GM13977 (cell line): ENCODE measurements around the gene EFCAB13.
A peak's percentile ranks its signal among the peaks of the same experiment; 100 is the strongest.

Experiments used
- DNase-seq: peaks from one replicate; pipeline ENCODE4 v3.0.0; 2012; ENCODE audit warnings: low spot score
- CTCF ChIP-seq: IDR thresholded peaks from 2 replicates; pipeline ENCODE4 v1.5.1; 2012; ENCODE audit warnings: mild to moderate bottlenecking, control low read depth; ENCODE audit not compliant: insufficient read depth; ENCODE audit errors: extremely low read depth, missing control alignments
- in situ Hi-C: fragments of 300-500 bp; cut with MboI; formaldehyde crosslinking; loops from one replicate; pipeline ENCODE4 v1.12.0; 2022; ENCODE audit warnings: low sequenced_read_pairs, low pct_unique_long_range_greater_than_20kb, mixed read lengths, inconsistent platforms; ENCODE audit not compliant: unreplicated experiment

Gene EFCAB13

GRCh38 chr17:47286198-47286914, 37.4 kb upstream of the EFCAB13 start:
- in situ Hi-C loops: no loop called here
- peak; percentile 73 for DNase-seq
- TF ChIP-seq CTCF: no peak

DNA sequence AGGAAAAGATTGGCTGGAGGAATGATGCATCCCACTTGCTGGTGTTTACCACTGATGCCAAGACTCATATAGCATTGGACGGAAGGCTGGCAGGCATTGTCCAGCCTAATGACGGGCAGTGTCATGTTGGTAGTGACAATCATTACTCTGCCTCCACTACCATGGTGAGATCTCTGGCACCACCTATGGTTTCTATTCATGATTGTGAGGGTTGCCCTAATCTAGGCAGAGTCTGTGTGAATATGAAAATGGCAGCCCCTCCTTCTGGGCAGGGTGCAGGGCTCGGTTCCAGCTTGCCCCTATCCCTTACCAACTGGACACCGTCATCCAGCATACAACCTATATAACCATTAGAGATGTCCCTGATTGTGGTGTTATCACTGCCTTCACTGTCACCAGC, 36.7 kb upstream of the EFCAB13 start:
- in situ Hi-C loops: no loop called here
- DNase-seq: no peak
- peak; percentile 32 for TF ChIP-seq CTCF

- in situ Hi-C loops: no loop called here
- no peak for DNase-seq
- no peak for TF ChIP-seq CTCF
These were observed 36.1 kb upstream of the EFCAB13 start for GRCh38 chr17:47287639-47288038.

- in situ Hi-C loops: no loop called here
- no peak for TF ChIP-seq CTCF
- no peak for DNase-seq
These were observed 35.1 kb upstream of the EFCAB13 start for GRCh38 chr17:47288531-47289116.

DNA sequence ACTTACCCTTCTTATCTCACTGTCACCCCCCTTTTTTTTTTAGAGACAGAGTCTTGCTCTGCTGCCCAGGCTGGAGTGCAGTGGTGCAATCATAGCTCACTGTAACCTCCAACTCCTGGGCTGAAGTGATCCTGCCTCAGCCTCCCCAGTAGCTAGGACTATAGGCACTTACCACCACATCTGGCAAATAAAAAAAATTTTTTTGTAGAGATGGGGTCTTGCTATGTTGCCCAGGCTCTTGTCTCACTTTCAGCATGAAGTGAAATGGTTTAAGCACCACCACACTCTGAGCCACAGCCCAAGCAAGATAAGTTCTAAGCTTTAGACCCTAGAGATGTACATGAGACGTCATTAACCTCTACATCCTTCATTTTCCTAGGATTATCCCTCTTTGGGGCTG, 34.5 kb upstream of the EFCAB13 start:
- no peak for TF ChIP-seq CTCF
- DNase-seq: no peak
- in situ Hi-C loops: no loop called here

DNA sequence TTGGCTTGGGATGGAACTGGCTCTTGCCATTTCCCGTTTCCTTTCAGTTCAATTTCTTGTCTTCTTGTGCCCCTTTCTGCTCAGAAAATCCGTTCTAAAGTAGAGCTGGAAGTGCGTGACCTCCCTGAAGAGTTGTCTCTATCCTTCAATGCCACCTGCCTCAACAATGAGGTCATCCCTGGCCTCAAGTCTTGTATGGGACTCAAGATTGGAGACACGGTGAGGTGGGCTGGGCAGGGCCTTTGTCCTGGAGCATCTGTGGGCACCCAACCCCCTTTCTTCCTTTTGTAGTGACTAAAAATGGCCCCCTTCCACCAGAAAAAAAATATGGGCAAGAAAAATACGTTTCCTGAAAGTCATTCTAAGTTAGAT, 32.9 kb upstream of the EFCAB13 start:
- TF ChIP-seq CTCF: no peak
- no peak for DNase-seq
- in situ Hi-C loops: no loop called here
